ENCODE measurements around the gene PCMT1. TPM values are rescaled to one million over a fixed set of nuclear protein-coding genes. Genes with fewer than 3 reads are reported as not detected.

Gene PCMT1
- total and polyA plus RNA-seq, 2 of the 13 experiments (the other 11 are each of a cell fraction or from before 2014, with no cell fraction given) = 112 to 169 TPM

GRCh38 chr6:149779644-149779963 lies 30.1 kb downstream of the PCMT1 start:
- no peak for ATAC-seq
- Histone ChIP-seq H3K27me3 (ENCODE audit: control insufficient read depth in 1 of 2, insufficient read depth in 2 of 2, low read length in 2 of 2) (no peaks in the 10 kb centered on the region), H3K9me3 (ENCODE audit: low read length) (no peaks in the 10 kb centered on the region), H3K9ac (ENCODE audit: insufficient read depth, low read depth, low read length) (no peak overlapping the region), H2AFZ (ENCODE audit: low read length) (no peak overlapping the region), H3K36me3 (replicated peaks in 1 of 2; ENCODE audit: control insufficient read depth in 1 of 2, insufficient read depth in 2 of 2, low read length in 2 of 2) (peaks cover 21 to 79% of the 10 kb centered on the region in 2 experiments; a peak in 4 of 5 replicates), H3K4me1 (ENCODE audit: insufficient read depth, low read length) (no peaks in the 10 kb centered on the region), H3K27ac (ENCODE audit: extremely low read length, insufficient read depth, low read length) (no peak overlapping the region), H3K4me3 (replicated peaks in 1 of 3; ENCODE audit: insufficient read depth in 1 of 3, low read depth in 2 of 3, low read length in 3 of 3) (no peak overlapping the region), H4K20me1 (ENCODE audit: insufficient read depth, low read length) (no peaks in the 10 kb centered on the region), H3K4me2 (ENCODE audit: low read depth, low read length) (no peak overlapping the region), H3K79me2 (ENCODE audit: insufficient read depth, low read length) (no peaks in the 10 kb centered on the region)
- POLR2A ChIA-PET = no interaction called here
- no peak for DNase-seq (ENCODE audit: low spot score)
- BruUV-seq (replicated peaks) = no TSS peak
- in situ Hi-C loops (cut with HindIII; ENCODE audit: extremely low pct_ligation_motif_present, low pct_unique_long_range_greater_than_20kb) = no loop called here
- TF ChIP-seq MXD4 (CRISPR knock-in tag; IDR thresholded peaks at IDR 0.05) = no peak
- intact Hi-C loops (cut with micrococcal nuclease; ENCODE audit: unreplicated experiment) = no loop called here
- CTCF ChIA-PET (ENCODE audit: low intra/inter-chr PET ratio, low total read pairs) = no interaction called here
- WGBS (ENCODE audit: low lambda C conversion rate) = 96% methylated on average over 2 of the region's 2 CpGs
- FAIRE-seq = no peak

- ChIA-PET CTCF (ENCODE audit: low intra/inter-chr PET ratio, low total read pairs) (no interaction called here), POLR2A (no interaction called here)
- in situ Hi-C loops (cut with HindIII; ENCODE audit: extremely low pct_ligation_motif_present, low pct_unique_long_range_greater_than_20kb) = no loop called here
- intact Hi-C loops (cut with micrococcal nuclease; ENCODE audit: unreplicated experiment) = no loop called here
- H3K4me2 ChIP-seq (ENCODE audit: low read depth, low read length) = no peak overlapping the region
- TF ChIP-seq ZBTB42 (CRISPR knock-in tag; IDR thresholded peaks at IDR 0.05) = no peak
- peak; percentile 33; the same call in 1 of the 2 replicates for TF ChIP-seq CEBPB (IDR thresholded peaks at IDR 0.05; ENCODE audit: borderline replicate concordance, low read depth, low read length)
- no peak overlapping the region for H3K27ac ChIP-seq (ENCODE audit: extremely low read length, insufficient read depth, low read length)
- FAIRE-seq = no peak
- DNase-seq (ENCODE audit: low spot score) = no peak
- no peak overlapping the region for H3K4me3 ChIP-seq (replicated peaks in 1 of 3; ENCODE audit: insufficient read depth in 1 of 3, low read depth in 2 of 3, low read length in 3 of 3)
- no peak overlapping the region for H3K9ac ChIP-seq (ENCODE audit: insufficient read depth, low read depth, low read length)
- H3K27me3 ChIP-seq (ENCODE audit: control insufficient read depth in 1 of 2, insufficient read depth in 2 of 2, low read length in 2 of 2) = no peaks in the 10 kb centered on the region
- no TSS peak for BruUV-seq (replicated peaks)
- H4K20me1 ChIP-seq (ENCODE audit: insufficient read depth, low read length) = no peaks in the 10 kb centered on the region
- H3K36me3 ChIP-seq (replicated peaks in 1 of 2; ENCODE audit: control insufficient read depth in 1 of 2, insufficient read depth in 2 of 2, low read length in 2 of 2) = peaks cover 18 to 63% of the 10 kb centered on the region in 2 experiments; a peak in 4 of 5 replicates
- H3K79me2 ChIP-seq (ENCODE audit: insufficient read depth, low read length) = no peaks in the 10 kb centered on the region
- H3K4me1 ChIP-seq (ENCODE audit: insufficient read depth, low read length) = no peaks in the 10 kb centered on the region
- H3K9me3 ChIP-seq (ENCODE audit: low read length) = no peaks in the 10 kb centered on the region
- ATAC-seq = no peak
- no peak overlapping the region for H2AFZ ChIP-seq (ENCODE audit: low read length)
Observed at GRCh38 chr6:149781715-149782114, 32.2 kb downstream of the PCMT1 start.

GRCh38 chr6:149782337-149782736 lies 32.8 kb downstream of the PCMT1 start:
- WGBS (ENCODE audit: low lambda C conversion rate) = 99% methylated on average over 2 of the region's 2 CpGs
- in situ Hi-C loops (cut with HindIII; ENCODE audit: extremely low pct_ligation_motif_present, low pct_unique_long_range_greater_than_20kb) = no loop called here

More at GRCh38 chr6:149782337-149782736, 32.8 kb downstream of the PCMT1 start:
- intact Hi-C loops (cut with micrococcal nuclease; ENCODE audit: unreplicated experiment) = no loop called here
- H3K4me2 ChIP-seq (ENCODE audit: low read depth, low read length) = no peak overlapping the region
- DNase-seq (ENCODE audit: low spot score) (no peak), ATAC-seq (no peak), FAIRE-seq (no peak)
- no peaks in the 10 kb centered on the region for H3K9me3 ChIP-seq (ENCODE audit: low read length)
- peaks cover 18 to 57% of the 10 kb centered on the region in 2 experiments; a peak in 4 of 5 replicates for H3K36me3 ChIP-seq (replicated peaks in 1 of 2; ENCODE audit: control insufficient read depth in 1 of 2, insufficient read depth in 2 of 2, low read length in 2 of 2)
- no peak overlapping the region for H3K4me3 ChIP-seq (replicated peaks in 1 of 3; ENCODE audit: insufficient read depth in 1 of 3, low read depth in 2 of 3, low read length in 3 of 3)
- H4K20me1 ChIP-seq (ENCODE audit: insufficient read depth, low read length) = no peaks in the 10 kb centered on the region
- POLR2A ChIA-PET = no interaction called here
- no peaks in the 10 kb centered on the region for H3K27me3 ChIP-seq (ENCODE audit: control insufficient read depth in 1 of 2, insufficient read depth in 2 of 2, low read length in 2 of 2)
- TF ChIP-seq POLR2AphosphoS5 (IDR thresholded peaks at IDR 0.05; ENCODE audit: low read depth, low read length) (no peak), TSC22D2 (CRISPR knock-in tag; IDR thresholded peaks at IDR 0.05; ENCODE audit: borderline replicate concordance) (no peak), RBM22 (optimal IDR thresholded peaks at IDR 0.05; ENCODE audit: low read length) (peak; percentile 16), ZBTB14 (CRISPR knock-in tag; IDR thresholded peaks at IDR 0.05) (no peak), ZSCAN25 (CRISPR knock-in tag; IDR thresholded peaks at IDR 0.05) (no peak), YY1 (IDR thresholded peaks at IDR 0.05; ENCODE audit: insufficient read depth, insufficient replicate concordance, low read depth, low read length) (no peak), ZFP37 (CRISPR knock-in tag; IDR thresholded peaks at IDR 0.05; ENCODE audit: borderline replicate concordance) (no peak)
- no TSS peak for BruUV-seq (replicated peaks)
- no peak overlapping the region for H3K9ac ChIP-seq (ENCODE audit: insufficient read depth, low read depth, low read length)
- H3K27ac ChIP-seq (ENCODE audit: extremely low read length, insufficient read depth, low read length) = no peak overlapping the region
- no peaks in the 10 kb centered on the region for H3K4me1 ChIP-seq (ENCODE audit: insufficient read depth, low read length)
- CTCF ChIA-PET (ENCODE audit: low intra/inter-chr PET ratio, low total read pairs) = no interaction called here
- H2AFZ ChIP-seq (ENCODE audit: low read length) = no peak overlapping the region
- H3K79me2 ChIP-seq (ENCODE audit: insufficient read depth, low read length) = no peaks in the 10 kb centered on the region
